ENCODE results near the gene PRH2.
A peak's percentile ranks its signal among the peaks of the same experiment; 100 is the strongest.

PRH2 gene

DNA sequence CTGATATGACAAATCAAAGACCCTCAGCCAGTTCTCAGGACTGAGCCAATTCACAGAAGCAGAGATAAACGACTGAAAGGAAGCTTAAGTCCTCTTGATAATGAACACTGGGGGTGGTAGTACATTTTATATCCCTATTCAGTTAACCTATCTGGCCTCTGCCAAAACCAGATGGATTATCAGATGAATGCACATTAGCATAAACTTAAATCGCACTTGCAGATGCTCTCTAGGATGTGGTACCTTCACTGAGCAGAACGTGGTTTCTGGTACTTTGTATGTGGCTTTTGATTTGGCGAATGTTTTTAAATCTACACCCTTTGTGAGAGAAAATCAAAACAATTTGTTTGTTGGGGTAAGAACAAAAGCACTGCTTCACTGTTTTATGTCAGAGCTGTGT, 31.2 kb downstream of the PRH2 start:
- no peak for DNase-seq (ENCODE audit: low read depth in 2 of 2)

- no peak for DNase-seq (ENCODE audit: low read depth in 2 of 2)
These were observed 36.4 kb downstream of the PRH2 start for GRCh38 chr12:10965476-10965875.

- DNase-seq (ENCODE audit: low read depth in 2 of 2): no peak
These were observed 37.3 kb downstream of the PRH2 start for GRCh38 chr12:10966314-10966713.

DNA sequence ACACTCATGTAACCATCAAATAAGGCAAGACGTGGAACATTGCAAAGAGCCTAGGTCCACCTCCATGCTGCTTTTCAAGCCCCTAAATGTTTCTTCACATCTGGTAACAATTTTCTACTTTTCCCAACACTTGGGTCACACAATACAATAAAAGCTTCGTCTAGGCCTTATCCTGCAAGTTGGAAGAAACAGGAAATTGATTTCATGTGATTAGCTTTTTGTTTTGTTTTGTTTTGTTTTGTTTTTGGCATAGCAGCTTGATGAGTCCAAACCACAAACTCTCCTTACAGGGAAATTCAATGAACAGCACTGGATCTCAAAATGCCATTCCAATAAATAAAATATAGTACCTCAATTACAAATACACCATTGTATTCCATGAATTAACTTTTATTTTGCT, 38.4 kb downstream of the PRH2 start:
- DNase-seq (ENCODE audit: low read depth in 2 of 2): peak; percentile 69 to 71

DNA sequence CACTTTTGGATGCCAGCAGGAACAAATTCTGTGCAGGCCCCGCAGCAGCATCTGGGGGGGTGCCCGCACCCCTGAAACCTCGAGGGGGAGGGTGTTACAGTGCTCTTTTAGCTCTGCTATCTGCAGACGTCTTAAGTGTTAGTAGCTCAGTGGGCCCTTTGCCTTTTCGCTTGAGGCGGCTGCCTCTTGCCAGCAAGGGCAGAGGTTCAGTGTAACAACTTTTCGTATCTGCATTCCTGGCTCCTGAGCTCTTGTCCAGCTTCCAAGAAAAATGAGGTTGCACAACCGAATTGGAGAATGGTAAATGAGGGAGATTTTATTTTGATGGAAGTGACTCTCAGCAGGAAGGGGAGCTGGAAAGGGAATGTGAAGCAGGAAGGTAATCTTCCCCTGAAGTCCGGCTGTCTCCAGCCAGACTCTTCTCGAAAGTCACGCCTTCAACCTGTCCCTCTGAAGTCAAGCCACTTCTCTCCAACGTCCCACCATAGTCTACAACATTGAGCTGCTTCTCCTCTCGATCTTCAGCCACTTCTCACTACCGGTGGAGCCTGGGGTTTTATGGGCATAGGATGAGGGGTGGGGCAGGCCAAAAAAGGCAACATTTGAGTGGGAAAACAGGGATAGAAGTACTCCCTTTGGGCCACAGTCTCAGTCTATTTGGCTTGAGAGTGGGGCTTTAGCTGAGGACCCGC, 39.9 kb downstream of the PRH2 start:
- peak; percentile 47 for DNase-seq (ENCODE audit: low read depth in 2 of 2)

DNA sequence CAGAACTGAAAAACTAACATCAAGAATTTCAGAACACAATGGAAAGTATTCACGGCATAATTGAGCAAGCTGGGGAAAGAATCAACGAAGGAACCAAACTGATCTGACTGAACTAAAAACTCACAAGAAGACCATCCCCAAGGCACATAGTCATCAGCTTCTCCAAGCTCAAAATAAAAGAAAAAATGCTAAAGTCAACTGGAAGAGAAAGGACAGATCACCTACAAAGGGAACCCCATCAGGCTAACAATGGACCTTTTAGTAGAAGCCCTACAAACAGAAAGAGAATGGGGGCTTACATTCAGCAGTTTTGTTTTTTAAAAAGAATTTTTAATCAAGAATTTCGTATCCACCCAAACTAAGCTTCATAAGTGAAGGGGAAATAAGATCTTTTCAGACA, 45.9 kb downstream of the PRH2 start:
- DNase-seq (ENCODE audit: low read depth in 2 of 2): no peak

GRCh38 chr12:10982244-10982643, 53.2 kb downstream of the PRH2 start:
- DNase-seq (ENCODE audit: low read depth in 2 of 2): no peak

All from fibroblast of skin of left quadriceps (primary cell).